Measurements from ENCODE around the gene LRP1. TPM values are rescaled to one million over a fixed set of nuclear protein-coding genes. Genes with fewer than 3 reads are reported as not detected.

The LRP1 gene
- total RNA-seq, 2 experiments from 2014 or later = 1.1 to 4.4 TPM

- Histone ChIP-seq H3K79me2 (ENCODE audit: insufficient read depth, low read depth, low read length) (no peaks in the 10 kb centered on the region), H2AFZ (ENCODE audit: low read length) (no peak overlapping the region), H3K9me3 (ENCODE audit: low read length) (no peaks in the 10 kb centered on the region), H3K9me2 (ENCODE audit: insufficient read depth, low read length) (no peaks in the 10 kb centered on the region), H4K20me1 (ENCODE audit: insufficient read depth, low read length) (no peaks in the 10 kb centered on the region), H3K36me3 (ENCODE audit: insufficient read depth, low read length) (peaks cover 58% of the 10 kb centered on the region), H3K4me2 (ENCODE audit: low read length) (peak overlapping the region; percentile 54), H3K4me1 (ENCODE audit: insufficient read depth, low read length, poor library complexity, severe bottlenecking) (peaks cover 25% of the 10 kb centered on the region), H3K4me3 (ENCODE audit: low read depth, low read length, poor library complexity, severe bottlenecking) (peak overlapping the region; percentile 19), H3K27ac (ENCODE audit: low read depth, low read length, poor library complexity, severe bottlenecking) (peak overlapping the region; percentile 6)
- no TSS peak for BruUV-seq (replicated peaks)
- intact Hi-C loops (cut with micrococcal nuclease; ENCODE audit: unreplicated experiment) = loop anchor here (1.0 kb wide), 1 partner anchor 24 kb away; no protein-coding TSS in a partner anchor
- TF ChIP-seq CTCF (conservative IDR thresholded peaks at IDR 0.05; ENCODE audit: low read length) = peak; percentile 75
- TF ChIP-seq EZH2phosphoT487 (IDR thresholded peaks at IDR 0.05; ENCODE audit: borderline replicate concordance, low read depth, low read length) = no peak
- ChIA-PET POLR2A (interaction anchor here (0.6 to 1.1 kb wide), 2 partner anchors 11 to 14 kb away, joined by 3 read pairs; no protein-coding TSS in a partner anchor), CTCF (ENCODE audit: unreplicated experiment) (interaction anchor here (2.9 kb wide), 1 partner anchor 24 kb away, joined by 10 read pairs; no protein-coding TSS in a partner anchor)
- DNase-seq (ENCODE audit: low spot score) = peak; percentile 55
Measured at GRCh38 chr12:57093415-57094207, 34.7 kb upstream of the LRP1 start.

- Histone ChIP-seq H3K27ac (ENCODE audit: low read depth, low read length, poor library complexity, severe bottlenecking) (peak overlapping the region; percentile 6), H3K36me3 (ENCODE audit: insufficient read depth, low read length) (peaks cover 67% of the 10 kb centered on the region), H3K79me2 (ENCODE audit: insufficient read depth, low read depth, low read length) (no peaks in the 10 kb centered on the region), H3K4me3 (ENCODE audit: low read depth, low read length, poor library complexity, severe bottlenecking) (no peak overlapping the region), H3K4me2 (ENCODE audit: low read length) (peak overlapping the region; percentile 54), H2AFZ (ENCODE audit: low read length) (no peak overlapping the region), H3K4me1 (ENCODE audit: insufficient read depth, low read length, poor library complexity, severe bottlenecking) (peaks cover 25% of the 10 kb centered on the region), H3K9me3 (ENCODE audit: low read length) (no peaks in the 10 kb centered on the region), H3K9me2 (ENCODE audit: insufficient read depth, low read length) (no peaks in the 10 kb centered on the region), H4K20me1 (ENCODE audit: insufficient read depth, low read length) (no peaks in the 10 kb centered on the region)
- BruUV-seq (replicated peaks) = no TSS peak
- ChIA-PET CTCF (ENCODE audit: unreplicated experiment) (interaction anchor here (2.9 kb wide), 1 partner anchor 25 kb away, joined by 10 read pairs; no protein-coding TSS in a partner anchor), POLR2A (interaction anchor here (0.6 kb wide), 1 partner anchor 13 kb away, joined by 3 read pairs; no protein-coding TSS in a partner anchor)
- DNase-seq (ENCODE audit: low spot score) = no peak
- intact Hi-C loops (cut with micrococcal nuclease; ENCODE audit: unreplicated experiment) = no loop called here
- no peak for TF ChIP-seq CTCF (conservative IDR thresholded peaks at IDR 0.05; ENCODE audit: low read length)
- TF ChIP-seq EZH2phosphoT487 (IDR thresholded peaks at IDR 0.05; ENCODE audit: borderline replicate concordance, low read depth, low read length) = no peak
Measured at GRCh38 chr12:57094208-57095160, 33.8 kb upstream of the LRP1 start.
